ENCODE data around the gene RPIA.
A peak's percentile ranks its signal among the peaks of the same experiment; 100 is the strongest.
"Not testable (repeated sequence)": the region's sequence is repeated elsewhere in the genome, so short reads cannot be mapped to it uniquely, and the experiment has no call there.

RPIA gene

DNA sequence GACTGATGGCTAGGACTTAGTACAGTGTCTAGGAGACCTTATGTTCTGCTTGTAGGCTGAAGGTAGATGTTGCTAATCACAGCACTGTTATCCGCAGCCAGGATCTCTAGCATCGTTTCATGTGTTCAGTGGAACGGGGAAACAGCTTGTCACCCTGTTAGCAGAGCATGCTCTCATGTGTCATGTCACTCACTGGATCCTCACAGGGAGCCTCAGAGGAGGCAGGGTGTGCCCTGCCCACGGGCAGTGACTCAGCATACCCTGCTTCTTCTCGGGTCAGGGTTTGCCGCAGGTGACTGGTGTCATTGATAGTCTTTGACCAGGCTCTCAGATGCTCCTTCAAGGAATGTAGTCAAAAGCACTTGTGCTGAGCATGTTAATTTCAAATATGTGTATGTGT is 44.4 kb downstream of the RPIA start:
- peak; percentile 54 for DNase-seq (ENCODE audit: low spot score)

- DNase-seq (ENCODE audit: low spot score) = no peak
Observed at GRCh38 chr2:88736437-88736836, 45.0 kb downstream of the RPIA start.

- DNase-seq (ENCODE audit: low spot score) = no peak
Observed at GRCh38 chr2:88737385-88737784, 45.9 kb downstream of the RPIA start.

DNA sequence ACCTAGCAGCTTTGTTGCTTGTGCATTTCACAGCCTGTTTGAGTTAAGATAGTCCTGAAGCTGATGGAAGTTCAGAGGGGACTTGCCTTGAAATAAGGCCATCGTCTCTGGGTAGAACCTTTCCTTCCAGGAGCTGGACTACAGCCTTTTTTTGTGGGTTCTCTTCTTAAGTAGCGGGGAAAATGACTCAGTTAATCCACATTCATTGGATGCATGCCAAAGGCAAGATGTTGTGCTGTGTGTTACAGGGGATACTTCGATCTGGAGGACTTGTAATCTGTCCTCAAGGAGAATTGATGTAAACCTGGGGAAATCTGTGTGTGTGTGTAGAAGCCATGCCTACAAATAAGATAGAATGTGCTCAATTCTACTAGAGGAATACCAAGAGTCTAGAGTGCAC is 46.8 kb downstream of the RPIA start:
- DNase-seq (ENCODE audit: low spot score) = no peak

- peak; percentile 42 for DNase-seq (ENCODE audit: low spot score)
Observed at GRCh38 chr2:88739985-88740600, 48.6 kb downstream of the RPIA start.

GRCh38 chr2:88746929-88747490 is 55.5 kb downstream of the RPIA start:
- DNase-seq (ENCODE audit: low spot score) = no peak

- no peak for DNase-seq (ENCODE audit: low spot score)
Observed at GRCh38 chr2:88747990-88748389, 56.5 kb downstream of the RPIA start.

GRCh38 chr2:88751768-88752167 is 60.3 kb downstream of the RPIA start:
- no peak for DNase-seq (ENCODE audit: low spot score)

DNA sequence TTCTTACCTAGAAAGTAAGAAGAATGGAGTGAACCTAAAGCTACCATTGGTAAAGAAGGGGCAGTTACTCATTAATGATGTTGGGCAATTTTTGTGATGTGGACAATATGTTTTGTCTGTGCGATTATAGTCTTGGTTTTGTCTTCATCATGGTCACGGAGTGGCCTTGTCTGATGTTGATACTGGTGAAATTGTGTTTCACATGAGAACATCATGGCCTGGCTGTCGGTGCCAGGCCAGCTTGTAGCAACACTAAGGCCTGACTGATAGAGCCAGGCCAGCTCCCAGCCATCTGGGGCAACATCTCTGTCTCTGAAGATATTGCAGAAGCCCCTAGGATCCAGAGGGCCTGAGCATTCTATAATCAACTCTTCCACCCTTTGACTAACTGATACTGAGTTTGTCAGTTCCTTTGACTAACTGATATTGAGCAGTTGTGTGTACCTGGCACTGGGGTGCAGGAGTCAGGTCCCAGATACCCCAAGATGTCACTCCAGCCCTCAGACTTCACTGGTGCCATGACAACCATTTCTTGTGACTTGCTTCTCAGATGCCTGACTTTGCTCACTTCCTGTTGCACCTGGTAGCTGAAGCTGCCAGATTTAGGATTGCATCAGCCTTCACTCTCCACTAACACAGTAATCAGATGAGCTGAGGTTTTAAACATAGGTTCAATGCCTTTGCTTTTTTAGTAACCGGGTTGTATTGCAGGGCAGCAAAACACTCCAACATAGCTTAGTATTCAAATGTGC is 62.5 kb downstream of the RPIA start:
- no peak for DNase-seq (ENCODE audit: low spot score)

DNA sequence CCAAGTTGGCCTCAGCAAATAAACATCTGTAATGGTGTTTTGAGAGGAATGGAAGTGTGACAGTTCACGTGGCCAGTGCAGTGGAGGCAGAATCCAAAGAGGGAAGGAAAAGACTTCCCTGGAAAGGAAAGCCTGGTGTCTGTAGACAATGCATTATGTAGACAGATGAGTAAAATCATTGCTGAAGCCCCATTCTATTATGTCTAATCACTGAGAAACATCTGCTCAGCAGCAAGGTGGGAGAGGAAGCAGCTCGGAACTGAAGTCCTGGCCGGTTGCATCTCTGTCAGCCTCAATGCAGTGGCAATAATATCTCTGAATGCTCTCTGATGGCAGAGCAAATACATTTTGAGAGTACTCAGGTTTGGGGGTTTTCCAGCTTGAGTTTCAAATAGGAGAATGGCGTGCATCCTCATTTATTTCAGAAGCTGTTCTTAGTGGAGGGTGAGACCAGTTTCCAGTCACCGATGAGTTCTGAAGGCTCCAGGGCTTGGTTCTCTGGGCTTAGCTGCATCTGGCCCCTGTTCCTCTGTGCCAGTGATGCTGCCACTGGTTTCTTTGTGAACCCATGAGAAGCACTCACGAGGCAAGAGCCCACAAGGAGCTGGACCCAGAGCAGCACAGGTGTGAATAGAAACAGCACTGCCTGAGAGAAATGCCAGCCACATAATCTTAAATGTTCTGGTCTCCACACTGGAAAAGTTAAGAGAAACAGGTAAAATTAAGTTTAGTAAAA is 63.3 kb downstream of the RPIA start:
- no peak for DNase-seq (ENCODE audit: low spot score)

GRCh38 chr2:88755836-88756235 is 64.4 kb downstream of the RPIA start:
- DNase-seq (ENCODE audit: low spot score) = no peak

DNA sequence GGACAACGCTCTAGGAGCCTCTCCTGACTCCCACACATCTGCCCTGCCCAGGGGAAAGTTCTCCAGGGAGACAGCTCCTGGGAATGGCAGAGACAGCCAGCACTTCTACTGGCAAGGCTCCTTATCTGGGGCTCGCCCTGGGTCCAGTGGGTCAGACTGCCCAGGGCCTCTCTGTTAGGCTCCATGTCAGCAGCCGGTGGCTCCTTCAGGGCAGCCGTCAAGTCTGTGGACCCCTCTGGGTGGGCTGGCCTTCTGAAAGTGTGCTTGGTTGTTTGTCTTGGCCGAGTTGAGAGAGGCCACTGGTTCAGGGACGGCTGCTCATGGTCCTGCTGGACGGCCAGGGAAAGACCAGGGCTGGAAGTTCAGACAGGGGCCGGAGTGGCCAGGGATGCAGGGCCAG is 65.6 kb downstream of the RPIA start:
- no peak for DNase-seq (ENCODE audit: low spot score)

DNA sequence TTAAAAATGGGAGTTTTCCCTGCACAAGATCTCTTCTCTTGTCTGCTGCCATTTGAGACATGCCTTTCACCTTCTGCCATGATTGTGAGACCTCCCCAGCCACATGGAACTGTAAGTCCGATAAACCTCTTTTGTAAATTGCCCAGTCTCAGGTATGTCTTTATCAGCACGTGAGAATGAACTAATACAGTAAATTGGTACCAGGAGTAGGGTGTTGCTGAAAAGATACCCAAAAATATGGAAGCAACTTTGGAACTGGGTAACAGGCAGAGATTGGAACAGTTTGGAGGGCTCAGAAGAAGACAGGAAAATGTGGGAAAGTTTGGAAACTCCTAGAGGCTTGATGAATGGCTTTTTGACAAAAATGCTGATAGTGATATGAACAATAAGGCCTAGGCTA is 67.2 kb downstream of the RPIA start:
- DNase-seq (ENCODE audit: low spot score) = not testable (repeated sequence)

DNA sequence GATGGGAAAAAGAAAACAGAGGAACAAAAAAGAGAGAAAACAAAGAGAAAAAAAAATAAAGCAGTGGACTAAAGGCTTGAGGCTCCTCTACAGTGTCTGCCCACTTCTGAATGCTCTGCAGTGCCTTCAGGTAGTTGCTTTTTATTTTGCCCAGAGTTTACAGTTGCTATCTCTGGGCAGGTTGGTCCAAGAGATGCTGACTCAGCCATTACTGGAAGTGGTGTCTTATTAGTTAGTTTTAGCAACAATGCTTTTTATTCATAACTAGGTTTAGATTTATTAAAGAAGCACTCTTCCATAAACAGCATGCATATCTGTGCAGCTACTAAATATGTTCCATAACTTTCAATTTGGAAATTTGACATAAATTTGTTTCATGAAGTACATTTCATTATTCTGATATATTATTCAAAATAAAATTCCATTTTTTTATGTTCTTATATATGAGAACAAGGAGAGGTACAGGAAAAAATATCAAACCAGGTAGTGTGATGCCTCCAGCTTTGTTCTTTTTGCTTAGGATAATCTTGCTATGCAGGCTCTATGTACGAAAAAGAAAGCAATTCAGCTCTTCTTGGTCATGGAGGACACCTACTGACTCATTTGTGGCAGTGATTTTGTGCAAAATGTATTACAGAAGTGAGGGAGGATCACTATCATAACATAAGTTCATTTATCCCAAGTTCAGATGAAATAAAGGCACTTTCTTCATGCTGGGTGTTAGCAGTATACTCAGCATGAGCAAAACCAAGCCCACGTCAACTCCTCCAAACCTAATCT is 69.5 kb downstream of the RPIA start:
- no peak for DNase-seq (ENCODE audit: low spot score)

DNA sequence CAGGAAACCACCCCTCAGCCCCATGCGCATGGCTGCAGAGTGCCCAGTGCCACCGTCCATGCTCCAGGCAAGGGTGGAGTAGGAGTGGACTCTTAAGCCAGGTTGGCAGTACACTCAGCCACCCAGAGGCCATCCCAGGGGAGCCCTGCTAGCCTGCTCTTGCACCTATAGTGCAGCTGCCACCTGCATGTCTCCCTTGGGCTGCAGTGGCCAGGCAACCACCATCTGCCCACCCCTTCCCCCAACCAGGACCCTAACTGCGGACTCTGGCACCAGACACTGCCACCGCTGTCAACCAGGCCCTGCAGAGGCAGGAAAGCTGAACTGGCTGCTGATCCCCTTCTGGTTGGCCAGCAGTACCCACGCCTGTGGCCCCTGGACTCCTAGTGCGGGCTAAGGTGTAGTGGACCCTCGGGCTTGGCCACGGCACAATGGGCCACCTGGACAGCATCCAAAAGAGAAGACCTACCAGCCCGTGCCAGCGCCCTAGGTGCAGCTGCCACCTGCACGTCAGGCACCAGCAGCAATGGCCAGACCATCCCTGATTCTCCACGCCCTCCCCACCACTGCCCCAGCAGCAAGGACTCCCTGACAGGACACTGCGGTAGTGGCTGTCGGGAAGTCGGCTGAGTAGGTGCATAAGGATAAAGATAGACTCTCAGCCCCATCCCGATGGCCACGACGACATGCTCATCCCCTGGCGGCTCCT is 72.8 kb downstream of the RPIA start:
- DNase-seq (ENCODE audit: low spot score) = no peak

DNA sequence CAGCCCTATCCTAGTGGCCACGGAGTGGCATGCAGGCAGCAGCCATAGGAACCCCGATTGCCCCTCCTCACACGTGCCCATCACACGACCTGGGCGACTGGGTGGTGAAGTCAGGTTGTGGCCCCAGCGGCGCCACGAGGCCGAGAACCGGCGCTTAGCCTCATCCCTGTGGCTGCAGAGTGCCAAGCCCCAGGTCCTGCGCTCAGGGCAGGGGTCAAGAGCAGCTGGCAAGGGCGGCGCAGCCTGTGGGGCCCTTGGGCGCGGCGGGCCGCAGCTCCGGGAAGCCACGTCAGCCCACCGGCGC is 73.3 kb downstream of the RPIA start:
- DNase-seq (ENCODE audit: low spot score) = no peak

GRCh38 chr2:88765154-88765888 is 73.8 kb downstream of the RPIA start:
- peak; percentile 25 for DNase-seq (ENCODE audit: low spot score)

GRCh38 chr2:88765889-88766481 is 74.5 kb downstream of the RPIA start:
- DNase-seq (ENCODE audit: low spot score) = not testable (repeated sequence)

GRCh38 chr2:88770016-88770415 is 78.5 kb downstream of the RPIA start:
- DNase-seq (ENCODE audit: low spot score) = no peak

GRCh38 chr2:88773233-88774028 is 82.0 kb downstream of the RPIA start:
- DNase-seq (ENCODE audit: low spot score) = not testable (repeated sequence)

Measured in putamen (tissue), 1 donor.